Measurements from ENCODE around the gene SPSB2. TPM values are rescaled to one million over a fixed set of nuclear protein-coding genes. Genes with fewer than 3 reads are reported as not detected.

Gene SPSB2
- total RNA-seq, 1 experiment from 2014 or later = 63.0 TPM

DNA sequence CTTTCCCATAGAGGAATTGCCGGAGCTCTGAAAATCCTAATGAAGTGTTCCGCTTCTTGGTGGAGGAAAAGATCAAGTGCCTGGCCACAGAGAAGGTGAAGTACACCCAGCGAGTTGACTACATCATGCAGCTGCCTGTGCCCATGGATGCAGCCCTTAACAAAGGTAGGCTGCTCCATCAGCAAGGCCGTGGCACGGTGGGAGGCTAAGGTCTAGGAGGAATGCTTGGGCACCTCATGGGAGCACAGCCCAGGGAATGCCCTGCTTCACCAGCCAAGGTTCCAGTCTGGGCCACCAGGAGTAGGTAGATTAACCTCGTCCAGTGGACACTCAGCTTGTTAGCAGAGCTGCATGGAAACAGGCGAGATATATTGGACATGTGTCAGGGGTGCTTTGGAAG is 12.2 kb downstream of the SPSB2 start:
- DNase-seq (ENCODE audit: low read depth) = no peak
- in situ Hi-C loops (cut with HindIII; ENCODE audit: low pct_unique_long_range_greater_than_20kb, low sequenced_read_pairs) = no loop called here

DNA sequence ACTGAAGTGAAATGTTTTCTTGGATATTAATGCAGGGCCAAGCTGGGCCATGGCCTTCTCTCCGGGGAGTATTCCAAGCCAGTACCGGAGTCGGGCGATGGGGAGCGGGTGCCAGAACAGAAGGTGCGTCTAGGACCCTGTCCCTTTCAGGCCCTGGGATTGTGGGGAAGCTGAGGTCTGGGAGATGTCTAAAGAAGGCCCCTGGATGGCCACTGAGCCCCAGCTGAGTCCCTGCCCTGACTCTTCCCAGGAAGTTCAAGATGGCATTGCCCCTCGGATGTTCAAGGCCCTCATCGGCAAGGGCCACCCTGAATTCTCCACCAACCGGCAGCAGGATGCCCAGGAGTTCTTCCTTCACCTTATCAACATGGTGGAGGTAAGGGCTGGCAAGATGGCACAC is 13.0 kb downstream of the SPSB2 start:
- in situ Hi-C loops (cut with HindIII; ENCODE audit: low pct_unique_long_range_greater_than_20kb, low sequenced_read_pairs) = no loop called here
- no peak for DNase-seq (ENCODE audit: low read depth)

DNA sequence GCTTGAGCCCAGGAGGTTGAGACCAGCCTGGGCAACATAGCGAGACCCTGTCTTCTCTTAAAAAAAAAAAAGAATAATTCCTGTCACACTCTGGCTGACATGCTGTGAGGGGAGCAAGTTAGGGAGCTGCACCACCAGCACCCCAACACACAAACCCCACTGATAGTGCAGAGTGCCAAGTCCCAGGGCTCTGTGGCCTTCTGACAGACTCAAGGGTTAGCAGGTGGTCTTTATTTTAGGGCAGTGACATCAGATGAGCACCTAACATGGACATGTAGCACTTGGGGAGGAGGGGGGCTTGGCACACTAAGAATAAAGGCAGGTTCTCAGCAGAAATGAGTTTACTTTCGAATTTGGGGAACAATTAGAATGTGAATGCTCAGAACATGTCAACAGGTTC is 14.3 kb downstream of the SPSB2 start:
- in situ Hi-C loops (cut with HindIII; ENCODE audit: low pct_unique_long_range_greater_than_20kb, low sequenced_read_pairs) = no loop called here
- no peak for DNase-seq (ENCODE audit: low read depth)

DNA sequence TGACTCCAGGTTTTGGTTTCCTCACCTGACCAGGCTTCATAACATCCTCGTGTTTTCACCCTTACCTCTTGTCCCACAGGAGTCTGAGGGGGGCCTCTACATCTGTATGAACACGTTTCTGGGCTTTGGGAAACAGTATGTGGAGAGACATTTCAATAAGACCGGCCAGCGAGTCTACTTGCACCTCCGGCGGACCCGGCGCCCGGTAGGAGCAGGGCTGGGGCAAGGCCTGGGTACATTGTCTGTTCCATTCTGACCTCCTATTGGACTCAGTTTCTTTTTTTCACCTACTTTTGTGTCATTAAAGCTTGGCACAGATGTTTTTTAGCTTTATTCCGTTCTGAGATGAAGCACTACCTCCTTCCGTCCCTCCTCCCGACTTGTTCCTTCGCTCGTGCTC is 17.8 kb downstream of the SPSB2 start:
- in situ Hi-C loops (cut with HindIII; ENCODE audit: low pct_unique_long_range_greater_than_20kb, low sequenced_read_pairs) = no loop called here
- no peak for DNase-seq (ENCODE audit: low read depth)

DNA sequence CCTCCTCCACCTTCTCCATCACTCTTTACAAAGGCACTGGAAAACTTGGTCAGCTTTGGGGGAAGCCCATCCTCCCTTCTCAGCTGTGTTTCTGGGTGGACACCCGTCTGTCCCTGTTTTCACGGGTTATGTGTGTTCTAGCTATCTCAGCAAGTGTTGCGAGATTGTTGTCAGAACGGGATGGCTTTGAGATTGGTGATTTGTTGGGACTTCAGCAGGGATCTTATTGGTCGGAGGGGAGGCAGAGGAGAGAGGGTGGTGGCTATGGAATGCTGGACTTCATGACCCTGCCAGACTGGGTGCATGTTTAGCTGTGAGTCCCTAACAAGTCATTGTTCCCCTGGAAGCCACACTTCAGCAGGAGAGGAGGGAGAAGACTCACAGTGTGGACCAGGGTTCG is 19.1 kb downstream of the SPSB2 start:
- no peak for DNase-seq (ENCODE audit: low read depth)
- in situ Hi-C loops (cut with HindIII; ENCODE audit: low pct_unique_long_range_greater_than_20kb, low sequenced_read_pairs) = no loop called here

DNA sequence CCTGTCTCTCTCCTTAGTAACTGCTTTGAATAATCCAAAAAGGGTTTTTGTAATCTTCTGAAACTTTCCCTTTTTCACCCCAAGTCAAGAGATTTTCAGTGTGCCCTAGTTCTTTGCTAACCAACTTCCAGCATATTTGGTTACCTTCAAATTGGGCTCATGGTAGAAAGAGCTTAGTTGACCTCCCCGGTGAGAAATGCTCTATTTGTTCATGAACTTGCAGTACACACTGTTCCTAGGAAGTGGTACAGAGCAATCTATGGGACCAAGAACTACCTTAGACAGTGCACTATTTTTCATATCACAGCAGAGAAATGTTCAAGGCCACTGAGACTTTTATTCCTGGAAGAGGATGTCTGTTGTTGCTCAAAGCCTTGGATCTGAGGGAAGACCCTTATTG is 19.5 kb downstream of the SPSB2 start:
- no peak for DNase-seq (ENCODE audit: low read depth)
- in situ Hi-C loops (cut with HindIII; ENCODE audit: low pct_unique_long_range_greater_than_20kb, low sequenced_read_pairs) = no loop called here

DNA sequence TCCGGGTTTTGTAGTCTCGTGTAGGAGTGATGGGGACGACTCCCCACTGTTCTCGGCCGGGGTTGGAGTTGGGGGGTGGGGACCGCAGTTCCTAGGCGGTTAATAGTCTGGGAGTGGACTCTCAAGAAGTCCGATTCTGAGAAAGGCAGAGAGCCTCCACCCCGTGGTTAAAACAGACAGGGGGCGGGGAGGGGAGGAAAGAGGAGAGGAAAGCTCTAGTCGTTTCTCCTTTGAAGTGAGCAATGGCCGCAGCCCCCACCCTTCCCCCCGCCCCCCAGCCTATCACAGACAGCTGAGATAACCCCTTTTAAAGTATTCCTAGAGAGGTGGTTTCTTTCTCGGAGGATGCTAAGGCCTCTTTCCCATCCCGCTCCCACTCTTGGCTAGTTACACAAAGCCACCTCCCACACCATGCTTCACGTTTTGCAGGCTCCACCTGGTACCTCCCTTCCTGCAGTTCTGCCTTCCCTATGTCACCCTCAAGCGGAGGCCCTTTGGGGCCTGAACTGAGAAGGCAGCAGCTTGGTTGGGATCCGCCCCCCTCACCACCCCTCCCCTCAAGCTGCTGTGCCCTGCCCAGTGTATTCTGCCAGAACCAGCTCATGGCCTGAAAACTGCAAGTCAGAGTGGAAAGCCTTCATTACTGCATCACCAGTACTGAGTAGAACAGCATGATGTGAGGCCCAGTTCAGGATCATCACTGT is 20.3 kb downstream of the SPSB2 start:
- in situ Hi-C loops (cut with HindIII; ENCODE audit: low pct_unique_long_range_greater_than_20kb, low sequenced_read_pairs) = no loop called here
- DNase-seq (ENCODE audit: low read depth) = peak; percentile 88

DNA sequence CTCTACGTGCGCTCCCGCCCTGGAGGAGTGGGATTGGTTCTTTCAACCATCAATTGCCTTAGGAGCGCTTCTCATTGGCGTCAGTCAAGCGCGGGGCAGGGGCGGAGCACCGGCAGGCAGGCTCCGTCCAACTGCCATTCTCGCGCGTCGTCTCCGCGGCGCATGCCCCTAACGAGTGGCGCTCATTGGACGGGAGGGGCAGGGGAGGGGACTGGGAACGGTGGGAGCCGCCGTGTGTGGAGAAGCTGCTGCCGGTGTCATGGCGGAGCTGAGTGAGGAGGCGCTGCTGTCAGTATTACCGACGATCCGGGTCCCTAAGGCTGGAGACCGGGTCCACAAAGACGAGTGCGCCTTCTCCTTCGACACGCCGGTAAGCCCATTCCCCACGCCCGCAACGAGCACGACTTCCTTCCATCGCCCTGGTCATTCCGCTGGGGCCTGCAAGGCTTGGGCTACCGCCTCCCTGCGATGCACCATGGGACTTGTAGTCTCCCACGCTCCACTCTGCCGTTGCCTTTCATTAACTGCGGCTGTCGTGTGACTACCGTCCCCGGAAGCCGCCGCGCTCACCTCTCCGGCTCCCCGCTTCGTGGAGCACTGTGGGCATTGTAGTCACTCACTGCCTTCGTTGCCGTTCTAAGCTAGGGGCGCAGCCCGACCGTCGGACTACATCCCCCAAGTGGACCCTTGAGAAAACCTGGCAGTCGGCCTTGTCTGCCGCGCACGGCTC is 21.0 kb downstream of the SPSB2 start, which contains the start of gene USP5:
USP5 (plus strand) TSS at position 230 of the 730 bp plus-strand sequence; CDS start at position 260, 30 bp downstream.
- peak; percentile 100 for DNase-seq (ENCODE audit: low read depth)
- in situ Hi-C loops (cut with HindIII; ENCODE audit: low pct_unique_long_range_greater_than_20kb, low sequenced_read_pairs) = no loop called here

DNA sequence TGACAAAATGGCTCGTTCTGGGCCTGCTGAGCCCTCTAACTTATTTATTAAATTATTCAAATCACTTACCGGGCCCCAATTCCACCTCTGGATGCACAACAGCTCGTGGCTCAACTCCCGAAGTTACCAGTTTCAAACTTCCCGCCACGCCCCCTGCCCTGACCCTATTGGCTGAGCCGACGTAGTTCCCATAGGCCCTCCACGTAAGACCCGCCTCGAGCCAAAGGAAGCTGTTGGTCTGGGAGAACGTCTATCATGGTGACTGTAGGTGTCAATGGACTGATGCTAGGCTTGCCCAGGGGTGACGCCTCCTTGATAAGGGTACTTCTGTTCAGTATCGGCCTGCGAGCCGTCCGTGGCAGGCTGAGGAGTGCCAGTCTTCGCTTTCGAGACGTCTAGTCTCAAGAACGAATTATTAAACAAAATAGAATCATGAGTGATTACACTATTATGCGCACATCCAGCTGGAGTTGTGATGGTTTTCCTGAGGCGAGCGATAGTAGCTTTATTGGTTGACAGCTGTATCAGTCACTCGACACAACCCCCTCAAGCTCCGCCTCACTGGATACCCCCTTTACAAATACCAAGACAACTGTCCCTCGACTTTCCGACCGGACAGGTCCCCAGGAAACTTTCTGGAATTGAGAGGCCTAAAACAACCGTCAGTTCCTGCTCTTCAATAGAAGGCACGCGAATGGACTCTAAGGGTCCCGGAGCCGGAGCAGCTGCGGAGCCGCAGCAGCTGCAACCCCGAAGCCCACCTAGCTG is 21.8 kb downstream of the SPSB2 start, which contains the start of gene CDCA3:
CDCA3 (minus strand) TSS at position 134 of the 768 bp plus-strand sequence. CDS start 334 bp downstream, outside the sequence.
- in situ Hi-C loops (cut with HindIII; ENCODE audit: low pct_unique_long_range_greater_than_20kb, low sequenced_read_pairs) = no loop called here
- DNase-seq (ENCODE audit: low read depth) = peak; percentile 96

DNA sequence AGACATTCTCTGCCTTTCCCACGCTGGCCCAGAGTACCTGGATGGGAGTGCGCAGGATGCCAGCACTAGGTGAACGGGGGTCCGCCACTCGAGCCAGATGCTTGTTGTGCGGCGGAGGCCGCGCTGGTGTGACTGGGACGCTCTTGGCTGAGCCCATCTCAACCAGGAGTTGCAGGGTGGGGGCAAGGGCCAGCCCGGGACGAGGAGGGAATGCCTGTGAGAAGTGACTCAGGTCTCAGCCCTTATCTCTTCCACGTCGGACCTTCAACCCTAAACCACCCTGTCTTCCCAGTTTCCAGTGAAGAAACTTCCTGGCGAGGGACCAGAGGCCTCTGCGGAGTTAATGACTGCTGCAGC is 22.3 kb downstream of the SPSB2 start:
- no peak for DNase-seq (ENCODE audit: low read depth)
- in situ Hi-C loops (cut with HindIII; ENCODE audit: low pct_unique_long_range_greater_than_20kb, low sequenced_read_pairs) = no loop called here

DNA sequence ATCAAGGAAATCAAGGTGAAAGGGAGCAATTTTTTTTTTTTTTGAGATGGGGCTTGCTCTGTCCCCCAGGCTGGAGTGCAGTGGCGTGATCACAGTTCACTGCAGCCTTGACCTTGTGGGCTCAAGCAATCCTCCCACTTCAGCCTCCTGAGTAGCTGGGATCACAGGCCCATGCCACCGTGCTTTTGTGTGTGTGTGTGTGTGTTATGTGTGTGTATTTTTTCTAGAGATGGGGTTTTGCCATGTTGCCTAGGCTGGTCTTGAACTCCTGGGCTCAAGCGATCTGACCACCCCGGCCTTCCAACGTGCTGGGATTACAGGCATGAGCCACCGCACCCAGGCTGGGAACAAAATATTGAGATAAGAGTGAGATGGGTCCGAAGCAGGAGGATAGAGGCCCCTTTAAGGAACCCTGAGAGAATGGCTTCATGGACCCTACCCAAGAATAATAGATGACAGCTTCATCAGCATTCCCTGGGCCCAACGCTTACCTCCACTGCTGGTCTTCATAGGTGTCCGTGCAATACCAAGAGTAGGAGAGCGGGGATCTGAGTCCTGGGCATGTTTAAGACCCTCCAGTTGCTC is 23.0 kb downstream of the SPSB2 start:
- in situ Hi-C loops (cut with HindIII; ENCODE audit: low pct_unique_long_range_greater_than_20kb, low sequenced_read_pairs) = no loop called here
- no peak for DNase-seq (ENCODE audit: low read depth)

DNA sequence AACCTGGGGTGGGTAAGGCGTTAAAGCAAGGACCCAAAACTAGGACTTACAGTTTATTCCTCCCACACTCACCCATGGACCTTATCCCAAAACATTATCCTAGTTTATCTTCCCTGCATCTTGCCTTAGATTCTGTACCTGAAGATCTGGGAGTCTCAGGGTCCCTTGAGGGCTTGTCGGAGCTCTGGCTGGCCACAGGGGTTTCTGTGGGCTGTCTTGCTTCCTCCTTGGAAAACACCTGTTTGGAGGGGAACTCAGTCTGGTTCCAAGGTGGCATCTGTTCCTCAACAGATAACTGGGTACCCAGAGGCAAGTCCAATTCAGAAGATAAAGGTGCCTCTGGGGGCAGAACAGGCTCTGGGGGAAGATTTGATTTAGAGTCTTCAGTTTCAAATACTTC is 23.7 kb downstream of the SPSB2 start:
- in situ Hi-C loops (cut with HindIII; ENCODE audit: low pct_unique_long_range_greater_than_20kb, low sequenced_read_pairs) = no loop called here

DNA sequence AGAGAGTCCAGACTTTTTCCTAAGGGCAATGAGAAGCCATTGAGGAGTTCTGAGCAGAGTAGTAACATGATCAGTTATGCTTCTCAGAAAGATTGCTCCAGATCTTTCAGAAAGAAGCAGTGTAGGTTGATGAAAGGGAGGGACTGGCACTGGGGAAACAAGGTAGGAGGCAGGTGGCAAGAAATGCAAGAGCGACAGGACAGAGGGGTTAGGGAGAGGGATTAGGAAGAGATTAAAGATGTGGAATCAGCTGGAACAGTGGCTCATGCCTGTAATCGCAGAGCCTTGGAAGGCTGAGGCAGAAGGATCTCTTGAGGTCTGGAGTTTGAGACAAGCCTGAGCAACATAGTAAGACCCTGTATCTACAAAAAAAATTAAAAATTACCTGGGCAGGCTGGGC is 25.4 kb downstream of the SPSB2 start:
- DNase-seq (ENCODE audit: low read depth) = no peak
- in situ Hi-C loops (cut with HindIII; ENCODE audit: low pct_unique_long_range_greater_than_20kb, low sequenced_read_pairs) = no loop called here

More for the DNA sequence above, 23.7 kb downstream of the SPSB2 start:
- DNase-seq (ENCODE audit: low read depth) = no peak

DNA sequence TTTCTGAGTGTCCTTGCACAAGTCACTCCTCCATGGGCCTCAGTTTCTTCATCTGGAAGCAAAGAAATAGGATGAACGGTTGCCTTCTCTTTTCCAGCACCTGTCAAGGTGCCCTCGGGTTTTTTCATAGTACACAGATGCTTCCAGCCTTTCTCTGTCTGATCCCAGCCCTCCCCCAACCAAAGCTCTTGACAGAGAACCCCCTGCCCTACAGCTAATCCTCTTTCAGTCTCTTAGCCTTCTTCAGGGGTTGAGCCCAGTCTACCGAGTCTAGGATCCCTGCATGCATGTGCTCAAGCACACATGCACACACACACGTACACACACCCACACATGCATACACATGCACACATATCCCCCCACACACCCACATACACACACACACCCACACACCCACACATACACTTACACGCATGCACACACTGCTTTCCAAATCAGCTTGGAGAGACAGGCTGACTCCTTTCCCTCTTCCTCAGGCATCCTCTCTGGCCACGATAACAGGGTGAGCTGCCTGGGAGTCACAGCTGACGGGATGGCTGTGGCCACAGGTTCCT is 26.7 kb downstream of the SPSB2 start:
- DNase-seq (ENCODE audit: low read depth) = no peak
- in situ Hi-C loops (cut with HindIII; ENCODE audit: low pct_unique_long_range_greater_than_20kb, low sequenced_read_pairs) = no loop called here

DNA sequence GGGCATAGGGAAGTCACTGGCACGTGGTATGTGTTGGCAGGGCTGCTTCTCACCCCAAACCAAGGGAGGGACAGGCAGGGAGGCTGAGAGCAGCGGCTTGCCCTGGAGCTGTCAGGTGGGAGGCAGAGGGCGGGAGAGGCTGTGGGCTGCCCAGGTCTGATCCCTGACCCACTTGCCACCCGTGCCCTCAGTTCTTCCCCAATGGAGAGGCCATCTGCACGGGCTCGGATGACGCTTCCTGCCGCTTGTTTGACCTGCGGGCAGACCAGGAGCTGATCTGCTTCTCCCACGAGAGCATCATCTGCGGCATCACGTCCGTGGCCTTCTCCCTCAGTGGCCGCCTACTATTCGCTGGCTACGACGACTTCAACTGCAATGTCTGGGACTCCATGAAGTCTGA is 27.7 kb downstream of the SPSB2 start:
- DNase-seq (ENCODE audit: low read depth) = no peak
- in situ Hi-C loops (cut with HindIII; ENCODE audit: low pct_unique_long_range_greater_than_20kb, low sequenced_read_pairs) = no loop called here

DNA sequence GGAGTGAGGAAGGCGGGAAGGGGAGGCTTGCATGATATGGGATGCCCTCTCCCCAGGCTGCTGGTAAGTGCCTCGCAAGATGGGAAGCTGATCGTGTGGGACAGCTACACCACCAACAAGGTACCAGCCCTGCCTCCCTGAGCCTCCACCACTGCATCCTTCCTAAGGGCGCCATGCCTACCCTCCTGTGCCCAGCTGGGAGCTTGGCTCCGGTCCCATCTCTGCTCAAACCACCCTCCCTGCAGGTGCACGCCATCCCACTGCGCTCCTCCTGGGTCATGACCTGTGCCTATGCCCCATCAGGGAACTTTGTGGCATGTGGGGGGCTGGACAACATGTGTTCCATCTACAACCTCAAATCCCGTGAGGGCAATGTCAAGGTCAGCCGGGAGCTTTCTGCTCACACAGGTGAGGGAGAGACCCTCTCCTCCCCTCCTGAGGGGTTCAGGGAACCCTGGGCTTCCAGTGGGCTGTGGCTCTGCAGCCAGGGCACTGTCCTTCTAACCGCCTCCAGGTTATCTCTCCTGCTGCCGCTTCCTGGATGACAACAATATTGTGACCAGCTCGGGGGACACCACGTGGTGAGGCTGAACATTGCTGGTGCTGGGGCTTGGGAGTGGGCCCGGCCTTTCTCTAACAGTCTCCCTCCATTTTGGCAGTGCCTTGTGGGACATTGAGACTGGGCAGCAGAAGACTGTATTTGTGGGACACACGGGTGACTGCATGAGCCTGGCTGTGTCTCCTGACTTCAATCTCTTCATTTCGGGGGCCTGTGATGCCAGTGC is 29.8 kb downstream of the SPSB2 start:
- in situ Hi-C loops (cut with HindIII; ENCODE audit: low pct_unique_long_range_greater_than_20kb, low sequenced_read_pairs) = no loop called here
- no peak for DNase-seq (ENCODE audit: low read depth)

DNA sequence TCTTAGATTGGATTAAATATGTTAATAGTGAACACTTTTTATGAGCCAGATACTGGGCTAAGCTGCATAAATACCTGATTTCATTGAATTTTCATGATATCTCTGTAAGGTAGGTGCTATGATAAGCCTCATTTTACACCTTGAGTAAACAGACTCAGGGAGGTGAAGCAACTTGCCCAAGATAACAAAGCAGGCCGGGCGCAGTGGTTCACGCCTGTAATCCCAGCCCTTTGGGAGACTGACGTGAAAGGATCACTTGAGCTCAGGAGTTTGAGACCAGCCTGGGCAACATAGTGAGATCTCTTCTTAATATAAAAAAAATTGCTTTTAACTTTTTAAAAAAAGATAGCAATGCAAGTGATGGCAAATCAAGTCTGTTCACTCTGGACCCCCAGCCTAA is 31.0 kb downstream of the SPSB2 start:
- in situ Hi-C loops (cut with HindIII; ENCODE audit: low pct_unique_long_range_greater_than_20kb, low sequenced_read_pairs) = no loop called here
- DNase-seq (ENCODE audit: low read depth) = no peak

Data from Caki2 (cell line).